Erythroblast (primary cell): ENCODE data around the gene TBC1D19.

ENCODE experiments used
- GATA1 ChIP-seq: IDR thresholded peaks from 2 replicates; pipeline ENCODE4 v1.6.1; 2011; ENCODE audit warnings: low read depth, mild to moderate bottlenecking, control low read depth, low read length, moderate library complexity
- POLR2A ChIP-seq: IDR thresholded peaks from 2 replicates; pipeline ENCODE4 v1.6.1; 2011; ENCODE audit warnings: mild to moderate bottlenecking, low read length

- TF ChIP-seq POLR2A (no peak), GATA1 (no peak)
Measured at GRCh38 chr4:26709246-26709645, 125.4 kb downstream of the TBC1D19 start.
